NB4 (cell line): ENCODE data around the gene AP1S3.

Source experiments
- DNase-seq: peaks from one replicate; pipeline ENCODE4 v3.0.0; 2010; ENCODE audit warnings: low read depth
- H3K4me3 ChIP-seq: one replicate; pipeline ENCODE4 v1.5.1; 2011; ENCODE audit warnings: mild to moderate bottlenecking, low read depth, low read length, moderate library complexity
- CTCF ChIP-seq: IDR thresholded peaks from one replicate; pipeline ENCODE4 v1.5.1; 2012; ENCODE audit warnings: low read depth, low read length
- MAX ChIP-seq: IDR thresholded peaks from 2 replicates; pipeline ENCODE4 v1.6.1; 2011; ENCODE audit warnings: low read depth, low read length
- MYC ChIP-seq: IDR thresholded peaks from 2 replicates; pipeline ENCODE4 v1.6.1; 2011; ENCODE audit warnings: low read depth, low read length
- POLR2A ChIP-seq: IDR thresholded peaks from 2 replicates; pipeline ENCODE4 v1.6.1; 2011; ENCODE audit warnings: mild to moderate bottlenecking; ENCODE audit not compliant: insufficient read length; ENCODE audit errors: extremely low read depth

The AP1S3 gene

GRCh38 chr2:223735035-223735640 is 102.2 kb downstream of the AP1S3 start:
- H3K4me3 ChIP-seq: no peak overlapping the region
- no peak for TF ChIP-seq MAX
- TF ChIP-seq CTCF: no peak
- no peak for TF ChIP-seq MYC
- no peak for TF ChIP-seq POLR2A
- DNase-seq: no peak

- no peak for TF ChIP-seq MYC
- TF ChIP-seq POLR2A: no peak
- no peak for TF ChIP-seq CTCF
- TF ChIP-seq MAX: no peak
- no peak overlapping the region for H3K4me3 ChIP-seq
- no peak for DNase-seq
Measured at GRCh38 chr2:223734346-223734745, 103.0 kb downstream of the AP1S3 start.

GRCh38 chr2:223732346-223732745 is 105.0 kb downstream of the AP1S3 start:
- no peak overlapping the region for H3K4me3 ChIP-seq
- DNase-seq: no peak
- TF ChIP-seq POLR2A (no peak), MAX (no peak), CTCF (no peak), MYC (no peak)

GRCh38 chr2:223731503-223731902 is 105.9 kb downstream of the AP1S3 start:
- TF ChIP-seq MAX (no peak), MYC (no peak), POLR2A (no peak), CTCF (no peak)
- no peak overlapping the region for H3K4me3 ChIP-seq
- DNase-seq: no peak

GRCh38 chr2:223729781-223730180 is 107.6 kb downstream of the AP1S3 start:
- no peak for DNase-seq
- TF ChIP-seq MYC (no peak), MAX (no peak), POLR2A (no peak), CTCF (no peak)
- H3K4me3 ChIP-seq: no peak overlapping the region
